K562 (cell line): ENCODE results near the gene HAGHL. TPM values are rescaled to one million over a fixed set of nuclear protein-coding genes. Genes with fewer than 3 reads are reported as not detected.

ENCODE experiments used
- ATAC-seq: fragments of 200-7000 bp; cut with Tn5 transposase; 3 replicates; pipeline ENCODE4 v1.9.1; 2020; ENCODE audit warnings: moderate library complexity
- BruUV-seq: library from RNA; stranded (reverse); fragments of 400-500 nt; replicated peaks from 2 replicates; lab custom pipeline; 2021; lab: Mats Ljungman, UMichigan
- CTCF ChIA-PET: fragments of 300-600 bp; formaldehyde crosslinking; extraction: SDS; loops from one replicate; lab custom pipeline; 2021; ENCODE audit warnings: low intra/inter-chr PET ratio; lab: Yijun Ruan, JAX
- POLR2A ChIA-PET: fragments of 300-600, 350-650 bp; sonication (Branson Sonifier 250); formaldehyde crosslinking; extraction: SDS; loops from one replicate; lab custom pipeline; 2021; ENCODE audit warnings: antibody characterized with exemption, inconsistent platforms; lab: Yijun Ruan, JAX
- DNase-seq, 4 experiments: peaks; one replicate each; pipeline versions ENCODE4 v3.0.0 to v3.0.0-alpha.2; 2011 to 2018; ENCODE audit warnings: low spot score in 3 of 4, mixed read lengths in 3 of 4; ENCODE audit errors: extremely low read depth in 1 of 4
- FAIRE-seq: peaks from 2 replicates; lab custom pipeline; 2011; peaks lifted over from hg19 to GRCh38; lab: Jason Lieb, UNC
- H2AFZ ChIP-seq: 2 replicates; pipeline ENCODE4 v1.6.0; 2011; ENCODE audit warnings: low read depth, low read length, control low read depth, inconsistent platforms
- H3K27ac ChIP-seq: fragments of 200-600 bp; 3 replicates; pipeline ENCODE4 v1.8.0; 2011; ENCODE audit warnings: low read depth, mild to moderate bottlenecking, control low read depth, inconsistent platforms, low read length, moderate library complexity, mixed read lengths; ENCODE audit errors: extremely low read depth
- H3K27me3 ChIP-seq, 2 experiments: fragments of 300-600 bp in 1 of 2; 2 replicates in 1 of 2; 3 replicates in 1 of 2; pipeline versions ENCODE4 v1.6.0 to v1.8.0; 2011; ENCODE audit warnings: inconsistent platforms in 2 of 2, low read length in 2 of 2, mild to moderate bottlenecking in 1 of 2, mixed read lengths in 1 of 2, moderate library complexity in 1 of 2; ENCODE audit not compliant: control insufficient read depth in 2 of 2, insufficient read depth in 2 of 2
- H3K36me3 ChIP-seq: fragments of 300-600 bp; 3 replicates; pipeline ENCODE4 v1.8.0; 2011; ENCODE audit warnings: mild to moderate bottlenecking, low read length, inconsistent platforms; ENCODE audit not compliant: control insufficient read depth, insufficient read depth
- H3K4me1 ChIP-seq, 2 experiments: fragments of 200-600 bp in 1 of 2; replicated peaks in 1 of 2; 2 replicates in 1 of 2; 3 replicates in 1 of 2; pipeline versions ENCODE4 v1.5.1 to v1.8.0; 2011; ENCODE audit warnings: inconsistent platforms in 2 of 2, low read length in 2 of 2, mild to moderate bottlenecking in 1 of 2, mixed read lengths in 1 of 2, moderate library complexity in 1 of 2; ENCODE audit not compliant: control insufficient read depth in 2 of 2, insufficient read depth in 2 of 2
- H3K4me2 ChIP-seq: 2 replicates; pipeline ENCODE4 v1.6.1; 2011; ENCODE audit warnings: low read length, control low read depth, inconsistent platforms, mixed read lengths; ENCODE audit not compliant: insufficient read depth
- H3K4me3 ChIP-seq: fragments of 200-600 bp; sonication (generic), shearing (Covaris generic); 2 replicates; pipeline ENCODE4 v1.5.1; 2016; ENCODE audit warnings: control low read depth, inconsistent platforms
- H3K79me2 ChIP-seq: fragments of 200-600 bp; 3 replicates; pipeline ENCODE4 v1.8.0; 2011; ENCODE audit warnings: low read length, inconsistent platforms; ENCODE audit not compliant: control insufficient read depth, insufficient read depth
- H3K9ac ChIP-seq, 2 experiments: 2 replicates each; pipeline versions ENCODE4 v1.6.0 to v1.6.1; 2011; ENCODE audit warnings: low read depth in 2 of 2, low read length in 2 of 2, control low read depth in 1 of 2, inconsistent platforms in 1 of 2, mild to moderate bottlenecking in 1 of 2, mixed read lengths in 1 of 2; ENCODE audit not compliant: insufficient read depth in 1 of 2
- H3K9me1 ChIP-seq: one replicate; pipeline ENCODE4 v1.6.0; 2011; ENCODE audit warnings: inconsistent platforms, mild to moderate bottlenecking, low read length, moderate library complexity; ENCODE audit not compliant: control insufficient read depth, insufficient read depth
- H3K9me3 ChIP-seq: replicated peaks from 2 replicates; pipeline ENCODE4 v1.5.1; 2011; ENCODE audit warnings: low read depth, low read length, inconsistent platforms; ENCODE audit not compliant: control insufficient read depth, insufficient read depth
- H4K20me1 ChIP-seq: replicated peaks from 2 replicates; pipeline ENCODE4 v1.6.1; 2011; ENCODE audit warnings: low read length, inconsistent platforms, mixed read lengths; ENCODE audit not compliant: control insufficient read depth, insufficient read depth
- ILF3 ChIP-seq: fragments of 450-650 bp; IDR thresholded peaks from 2 replicates; pipeline ENCODE4 v1.6.1; 2018; ENCODE audit warnings: antibody characterized with exemption, mild to moderate bottlenecking, moderate library complexity, borderline replicate concordance
- KDM4B ChIP-seq, 2 experiments: fragments of 450-650 bp in 1 of 2; sonication (generic) in 1 of 2; IDR thresholded peaks; 2 replicates each; pipeline ENCODE4 v1.6.1; 2016 to 2017; ENCODE audit warnings: borderline replicate concordance in 2 of 2, antibody characterized with exemption in 1 of 2, low read depth in 1 of 2, mild to moderate bottlenecking in 1 of 2
- KHSRP ChIP-seq: fragments of 450-650 bp; IDR thresholded peaks from 2 replicates; pipeline ENCODE4 v1.6.1; 2017
- MEF2A ChIP-seq: IDR thresholded peaks from 2 replicates; pipeline ENCODE4 v1.6.1; 2011; ENCODE audit warnings: low read depth, mild to moderate bottlenecking, low read length, moderate library complexity; ENCODE audit not compliant: control insufficient read depth
- POLR2A ChIP-seq: fragments of 450-650 bp; conservative IDR thresholded peaks from 2 replicates; pipeline ENCODE4 v1.6.1; 2016
- POLR2G ChIP-seq: fragments of 200-400 bp; formaldehyde crosslinking; IDR thresholded peaks from 2 replicates; pipeline ENCODE4 v1.6.1; 2017; ENCODE audit warnings: low read depth, mild to moderate bottlenecking, antibody characterized with exemption, low read length, moderate library complexity
- RBFOX2 ChIP-seq: fragments of 200-400 bp; formaldehyde crosslinking; IDR thresholded peaks from 2 replicates; pipeline ENCODE4 v1.6.1; 2017; ENCODE audit warnings: low read depth, mild to moderate bottlenecking, low read length, moderate library complexity
- TOE1 ChIP-seq, 2 experiments: fragments of 450-650 bp in 1 of 2; sonication (generic) in 1 of 2; formaldehyde crosslinking in 1 of 2; IDR thresholded peaks; 2 replicates each; pipeline versions ENCODE4 v1.7.1 to v1.8.0; 2016 to 2022; ENCODE audit warnings: borderline replicate concordance in 2 of 2, mild to moderate bottlenecking in 2 of 2, antibody characterized with exemption in 1 of 2, inconsistent platforms in 1 of 2, low read depth in 1 of 2, missing genetic modification reagents in 1 of 2, moderate library complexity in 1 of 2
- ZBTB33 ChIP-seq: sonication (generic); formaldehyde crosslinking; IDR thresholded peaks from 2 replicates; pipeline ENCODE4 v1.8.1; 2023; ENCODE audit warnings: mild to moderate bottlenecking, missing genetic modification reagents
- ZBTB7A ChIP-seq: IDR thresholded peaks from 2 replicates; pipeline ENCODE4 v1.6.1; 2011; ENCODE audit warnings: low read depth, mild to moderate bottlenecking, low read length, moderate library complexity, borderline replicate concordance; ENCODE audit not compliant: control insufficient read depth
- ZC3H8 ChIP-seq: fragments of 450-650 bp; IDR thresholded peaks from 2 replicates; pipeline ENCODE4 v1.6.1; 2017
- ZNF124 ChIP-seq: sonication (generic); formaldehyde crosslinking; IDR thresholded peaks from 2 replicates; pipeline ENCODE4 v1.8.1; 2022; ENCODE audit warnings: missing genetic modification reagents
- WGBS: fragments of 100-300 bp; shearing (Covaris generic); methylation state at CpG from one replicate; pipeline ENCODE4 v1.1.6; 2016; ENCODE audit warnings: low coverage, mixed read lengths; ENCODE audit not compliant: insufficient coverage; ENCODE audit errors: missing lambda C conversion rate; 5-methylcytosine and 5-hydroxymethylcytosine counted together
- in situ Hi-C: fragments of 300-500 bp; cut with MboI; formaldehyde crosslinking; loops from 4 replicates; pipeline ENCODE4 v1.15.0; 2018; ENCODE audit warnings: inconsistent platforms, mixed read lengths
- intact Hi-C: fragments of 100-400 bp; cut with micrococcal nuclease; formaldehyde crosslinking; loops from 2 replicates; pipeline ENCODE4 v1.14.2; 2022
- polyA plus RNA-seq, 8 experiments: library from polyadenylated mRNA; depleted of rRNA in 4 of 8; stranded (reverse) in 5 of 8; unstranded in 3 of 8; fragments of >200 nt; fragmentation: Nextera tagmentation in 2 of 8; fragmentation: Illumina TruSeq in 1 of 8; extraction: Ambion mirVana in 2 of 8; extraction: Trizol in 1 of 8; gene quantifications; 2 replicates each; pipeline versions ENCODE4 v1.2.1 to v1.2.3, GENCODE V29; 2011 to 2014; ENCODE audit warnings: inconsistent platforms in 1 of 8, missing spikeins in 1 of 8
- total RNA-seq, 7 experiments: library from RNA; depleted of rRNA in 6 of 7; stranded (reverse); fragments of >200 nt in 6 of 7; fragmentation: Illumina TruSeq in 2 of 7; extraction: Trizol in 2 of 7; gene quantifications; 2 replicates each; pipeline versions ENCODE4 v1.2.1 to v1.2.3, GENCODE V29; 2011 to 2021; ENCODE audit warnings: low replicate concordance in 1 of 7

The HAGHL gene
- total and polyA plus RNA-seq, 9 of the 15 experiments (the other 6 are each of a cell fraction or from before 2014, with no cell fraction given) = 0.31 to 83.4 (median 20.7) TPM

GRCh38 chr16:724188-725040 is 2.5 kb upstream of the HAGHL start:
- peaks cover 15% of the 10 kb centered on the region; the same call in 1 of the 3 replicates for H3K36me3 ChIP-seq
- TF ChIP-seq ZNF124 (CRISPR knock-in tag) (no peak), ZBTB33 (CRISPR knock-in tag) (peak; percentile 61; the same call in 1 of the 2 replicates), POLR2A (peak; percentile 45; the same call in 1 of the 2 replicates), ZBTB7A (peak; percentile 21; the same call in 1 of the 2 replicates), TOE1 (IDR thresholded peaks at IDR 0.05; ENCODE audit: borderline replicate concordance) (no peak), TOE1 (CRISPR knock-in tag; IDR thresholded peaks at IDR 0.05; ENCODE audit: borderline replicate concordance, low read depth) (no peak), POLR2G (peak; percentile 60), ILF3 (no peak), MEF2A (no peak), KDM4B (IDR thresholded peaks at IDR 0.05; ENCODE audit: borderline replicate concordance in 2 of 2, low read depth in 1 of 2) (no peak), RBFOX2 (peak; percentile 10), KHSRP (no peak), ZC3H8 (no peak)
- intact Hi-C loops (no loop called here), in situ Hi-C loops (no loop called here)
- H3K4me2 ChIP-seq = no peak overlapping the region
- H3K4me3 ChIP-seq = no peak overlapping the region
- ChIA-PET POLR2A (interaction anchor here (0.6 to 4.5 kb wide), 9 partner anchors 9 to 169 kb away, joined by 3 to 25 read pairs (median 3); partner anchors contain the start of gene METRN), CTCF (no interaction called here)
- no peaks in the 10 kb centered on the region for H3K9me1 ChIP-seq
- H2AFZ ChIP-seq = no peak overlapping the region
- no peaks in the 10 kb centered on the region for H3K9me3 ChIP-seq
- DNase-seq (no peak), FAIRE-seq (no peak), ATAC-seq (no peak)
- H3K27me3 ChIP-seq = no peaks in the 10 kb centered on the region
- no TSS peak for BruUV-seq
- peak overlapping the region in 1 of 2 experiments; percentile 59; a peak in 2 of 4 replicates for H3K9ac ChIP-seq
- H3K27ac ChIP-seq = no peak overlapping the region
- 81% methylated on average over 21 of the region's 29 CpGs for WGBS
- peaks cover 15 to 96% of the 10 kb centered on the region in 2 experiments for H3K4me1 ChIP-seq
- peaks cover 55% of the 10 kb centered on the region for H3K79me2 ChIP-seq
- no peaks in the 10 kb centered on the region; the same call in 1 of the 2 replicates for H4K20me1 ChIP-seq
